ENCODE results near the gene DDIT3. TPM values are rescaled to one million over a fixed set of nuclear protein-coding genes. Genes with fewer than 3 reads are reported as not detected.
A peak's percentile ranks its signal among the peaks of the same experiment; 100 is the strongest.
"Not testable (repeated sequence)": the region's sequence is repeated elsewhere in the genome, so short reads cannot be mapped to it uniquely, and the experiment has no call there.

Gene DDIT3
- total RNA-seq = 10 to 100 TPM; 21.8 to 34.7 (median 22.3) TPM
- polyA plus RNA-seq = 54.6 TPM
- long read RNA-seq, donor 1, partial matches to known transcripts = 0 of 5 reads
- long read RNA-seq, donor 1, other reads (novel, unspliced or antisense) = 1 of 5 reads
- long read RNA-seq, donor 2, transcript DDIT3-201 (4 exons, 906 nt) = major isoform, 6 of 8 reads
- long read RNA-seq, donor 2, partial matches to known transcripts = 0 of 8 reads
- long read RNA-seq, donor 2, other reads (novel, unspliced or antisense) = 1 of 8 reads
- long read RNA-seq, donor 3, transcript DDIT3-201 (4 exons, 906 nt) = major isoform, 24 of 32 reads
- long read RNA-seq, donor 3, transcript DDIT3-205 (3 exons, 951 nt) = minor isoform, 5 of 32 reads
- long read RNA-seq, donor 3, partial matches to known transcripts = 2 of 32 reads
- long read RNA-seq, donor 3, other reads (novel, unspliced or antisense) = 1 of 32 reads
- long read RNA-seq, donor 4, partial matches to known transcripts = 0 of 9 reads
- long read RNA-seq, donor 4, other reads (novel, unspliced or antisense) = 3 of 9 reads

- Histone ChIP-seq H3K4me3 (ENCODE audit: low read length) (peak within 1 kb of the TSS; percentile 72), H3K27me3 (ENCODE audit: control insufficient read depth, insufficient read depth) (no peaks in the 10 kb centered on the region), H3K9me3 (ENCODE audit: control insufficient read depth, low read length) (no peaks in the 10 kb centered on the region), H3K27ac (ENCODE audit: low read length) (peak within 1 kb of the TSS; percentile 94), H3K4me1 (ENCODE audit: control insufficient read depth, insufficient read depth, low read length) (peaks cover 12% of the 10 kb centered on the region)
- under 1% methylated on average over 52 of the region's 52 CpGs for WGBS
- peak; percentile 89 for ATAC-seq
- peak; percentile 100 for DNase-seq
- intact Hi-C loops (cut with DNase I) = no loop called here
These were observed at the start of gene DDIT3 for GRCh38 chr12:57520053-57520818. Gene DDIT3, minus strand, starts transcription at chr12:57520514. Its CDS starts 3,108 bp downstream, at chr12:57517406.

GRCh38 chr12:57569858-57570257, 49.5 kb upstream of the DDIT3 start:
- ATAC-seq (no peak), DNase-seq (no peak)
- Histone ChIP-seq H3K9me3 (ENCODE audit: control insufficient read depth, low read length) (no peaks in the 10 kb centered on the region), H3K4me3 (ENCODE audit: low read length) (no peak overlapping the region), H3K27me3 (ENCODE audit: control insufficient read depth, insufficient read depth) (no peaks in the 10 kb centered on the region), H3K4me1 (ENCODE audit: control insufficient read depth, insufficient read depth, low read length) (no peaks in the 10 kb centered on the region), H3K27ac (ENCODE audit: low read length) (no peak overlapping the region)
- WGBS = 86% methylated on average over 18 of the region's 18 CpGs
- intact Hi-C loops (cut with DNase I) = no loop called here

GRCh38 chr12:57568838-57569237, 48.5 kb upstream of the DDIT3 start:
- intact Hi-C loops (cut with DNase I) = no loop called here
- Histone ChIP-seq H3K9me3 (ENCODE audit: control insufficient read depth, low read length) (no peaks in the 10 kb centered on the region), H3K27ac (ENCODE audit: low read length) (no peak overlapping the region), H3K4me3 (ENCODE audit: low read length) (no peak overlapping the region), H3K27me3 (ENCODE audit: control insufficient read depth, insufficient read depth) (no peaks in the 10 kb centered on the region), H3K4me1 (ENCODE audit: control insufficient read depth, insufficient read depth, low read length) (no peaks in the 10 kb centered on the region)
- DNase-seq = no peak
- WGBS = 39% methylated on average over 6 of the region's 6 CpGs
- no peak for ATAC-seq

- Histone ChIP-seq H3K9me3 (ENCODE audit: control insufficient read depth, low read length) (no peaks in the 10 kb centered on the region), H3K4me3 (ENCODE audit: low read length) (no peak overlapping the region), H3K4me1 (ENCODE audit: control insufficient read depth, insufficient read depth, low read length) (no peaks in the 10 kb centered on the region), H3K27me3 (ENCODE audit: control insufficient read depth, insufficient read depth) (no peaks in the 10 kb centered on the region), H3K27ac (ENCODE audit: low read length) (no peak overlapping the region)
- ATAC-seq (no peak), DNase-seq (no peak)
- 83% methylated on average over 7 of the region's 7 CpGs for WGBS
- intact Hi-C loops (cut with DNase I) = no loop called here
These were observed 43.9 kb upstream of the DDIT3 start for GRCh38 chr12:57564178-57564740.

GRCh38 chr12:57563358-57563757, 43.0 kb upstream of the DDIT3 start:
- DNase-seq (no peak), ATAC-seq (no peak)
- Histone ChIP-seq H3K9me3 (ENCODE audit: control insufficient read depth, low read length) (no peaks in the 10 kb centered on the region), H3K4me3 (ENCODE audit: low read length) (no peak overlapping the region), H3K27me3 (ENCODE audit: control insufficient read depth, insufficient read depth) (no peaks in the 10 kb centered on the region), H3K4me1 (ENCODE audit: control insufficient read depth, insufficient read depth, low read length) (no peaks in the 10 kb centered on the region), H3K27ac (ENCODE audit: low read length) (no peak overlapping the region)
- 19% methylated on average over 4 of the region's 4 CpGs for whole genome bisulfite sequencing
- intact Hi-C loops (cut with DNase I) = no loop called here

GRCh38 chr12:57561117-57561516, 40.8 kb upstream of the DDIT3 start:
- WGBS = 62% methylated on average over 1 of the region's 1 CpG
- H3K9me3 ChIP-seq (ENCODE audit: control insufficient read depth, low read length); H3K4me3 ChIP-seq (ENCODE audit: low read length); DNase-seq; intact Hi-C loops (cut with DNase I); H3K27me3 ChIP-seq (ENCODE audit: control insufficient read depth, insufficient read depth); H3K4me1 ChIP-seq (ENCODE audit: control insufficient read depth, insufficient read depth, low read length); H3K27ac ChIP-seq (ENCODE audit: low read length); ATAC-seq: not testable (repeated sequence)

- Histone ChIP-seq H3K9me3 (ENCODE audit: control insufficient read depth, low read length) (no peaks in the 10 kb centered on the region), H3K4me1 (ENCODE audit: control insufficient read depth, insufficient read depth, low read length) (no peaks in the 10 kb centered on the region), H3K4me3 (ENCODE audit: low read length) (no peak overlapping the region), H3K27ac (ENCODE audit: low read length) (no peak overlapping the region), H3K27me3 (ENCODE audit: control insufficient read depth, insufficient read depth) (no peaks in the 10 kb centered on the region)
- no peak for DNase-seq
- intact Hi-C loops (cut with DNase I) = no loop called here
- 88% methylated on average over 2 of the region's 2 CpGs for WGBS
- ATAC-seq = no peak
These were observed 40.2 kb upstream of the DDIT3 start for GRCh38 chr12:57560516-57560915.

- ATAC-seq = no peak
- Histone ChIP-seq H3K4me3 (ENCODE audit: low read length) (no peak overlapping the region), H3K4me1 (ENCODE audit: control insufficient read depth, insufficient read depth, low read length) (no peaks in the 10 kb centered on the region), H3K27ac (ENCODE audit: low read length) (no peak overlapping the region), H3K9me3 (ENCODE audit: control insufficient read depth, low read length) (no peaks in the 10 kb centered on the region), H3K27me3 (ENCODE audit: control insufficient read depth, insufficient read depth) (no peaks in the 10 kb centered on the region)
- WGBS = 83% methylated on average over 4 of the region's 4 CpGs
- DNase-seq = no peak
- intact Hi-C loops (cut with DNase I) = no loop called here
These were observed 38.5 kb upstream of the DDIT3 start for GRCh38 chr12:57558864-57559263.

- Histone ChIP-seq H3K27me3 (ENCODE audit: control insufficient read depth, insufficient read depth) (no peaks in the 10 kb centered on the region), H3K4me3 (ENCODE audit: low read length) (no peak overlapping the region), H3K9me3 (ENCODE audit: control insufficient read depth, low read length) (no peaks in the 10 kb centered on the region), H3K4me1 (ENCODE audit: control insufficient read depth, insufficient read depth, low read length) (no peaks in the 10 kb centered on the region), H3K27ac (ENCODE audit: low read length) (no peak overlapping the region)
- DNase-seq (no peak), ATAC-seq (no peak)
- WGBS = 98% methylated on average over 1 of the region's 1 CpG
- intact Hi-C loops (cut with DNase I) = no loop called here
These were observed 34.6 kb upstream of the DDIT3 start for GRCh38 chr12:57554897-57555296.

- H3K27me3 ChIP-seq (ENCODE audit: control insufficient read depth, insufficient read depth) = no peaks in the 10 kb centered on the region
- ATAC-seq = no peak
These were observed 34.1 kb upstream of the DDIT3 start for GRCh38 chr12:57554453-57554852.

More at GRCh38 chr12:57554453-57554852, 34.1 kb upstream of the DDIT3 start:
- Histone ChIP-seq H3K4me3 (ENCODE audit: low read length) (no peak overlapping the region), H3K4me1 (ENCODE audit: control insufficient read depth, insufficient read depth, low read length) (no peaks in the 10 kb centered on the region), H3K9me3 (ENCODE audit: control insufficient read depth, low read length) (no peaks in the 10 kb centered on the region), H3K27ac (ENCODE audit: low read length) (no peak overlapping the region)
- intact Hi-C loops (cut with DNase I) = no loop called here
- WGBS = 82% methylated on average over 2 of the region's 2 CpGs
- no peak for DNase-seq

Data from right cardiac atrium (tissue), 5 donors.